Mucosa of descending colon (tissue), 3 donors: Measurements from ENCODE around the gene XKR7. TPM values are rescaled to one million over a fixed set of nuclear protein-coding genes. Genes with fewer than 3 reads are reported as not detected.

Source experiments
- ATAC-seq: fragments of 200-7000 bp; cut with Tn5 transposase; one replicate; pipeline ENCODE4 v1.9.1; 2020; ENCODE audit warnings: mild to moderate bottlenecking, moderate library complexity
- DNase-seq, 3 donors: peaks; one replicate each; pipeline ENCODE4 v3.0.0-alpha.2; 2020
- H3K36me3 ChIP-seq: fragments of 200-600 bp; one replicate; pipeline ENCODE4 v1.8.0; 2021; ENCODE audit warnings: low read depth, mild to moderate bottlenecking
- H3K4me1 ChIP-seq: fragments of 200-600 bp; one replicate; pipeline ENCODE4 v1.8.0; 2021; ENCODE audit warnings: low read depth, mild to moderate bottlenecking
- H3K4me3 ChIP-seq: fragments of 200-600 bp; one replicate; pipeline ENCODE4 v1.8.0; 2021; ENCODE audit warnings: mild to moderate bottlenecking
- H3K9me3 ChIP-seq: fragments of 200-600 bp; one replicate; pipeline ENCODE4 v1.8.0; 2021; ENCODE audit warnings: mild to moderate bottlenecking
- intact Hi-C, 2 donors: fragments of 100-400 bp; cut with DNase I in 1 of 2; cut with micrococcal nuclease in 1 of 2; formaldehyde crosslinking; loops; one replicate each; pipeline versions ENCODE4 v1.11.0 to v1.11.1; 2022; cut with DNase I, micrococcal nuclease
- total RNA-seq, 3 donors: library from RNA; stranded (reverse); fragmentation: NEBNext Ultra II Directional in 2 of 3; extraction: Animal tissue kit (Norgen Biotek cat#: 25700) in 2 of 3; gene quantifications; one replicate each; pipeline versions ENCODE4 v1.2.1 to v1.2.4, GENCODE V29; 2021 to 2023
- TF ChIP-seq, protein P1 (sequence below): fragments of 200-600 bp; IDR thresholded peaks from one replicate; pipeline ENCODE4 v1.8.0; 2022; ENCODE audit warnings: antibody characterized with exemption, mild to moderate bottlenecking
- donor health status: DM: no; HTN: no; CAD: no; lungs with moderate emphysema.
- donor health status: DM: no; HTN: no; CAD: no.
- donor health status: DM: no; HTN: yes; CAD: no.

Gene XKR7
- total RNA-seq, 3 donors from 2014 or later, result 0.09 to 0.13 (median 0.10) TPM

DNA sequence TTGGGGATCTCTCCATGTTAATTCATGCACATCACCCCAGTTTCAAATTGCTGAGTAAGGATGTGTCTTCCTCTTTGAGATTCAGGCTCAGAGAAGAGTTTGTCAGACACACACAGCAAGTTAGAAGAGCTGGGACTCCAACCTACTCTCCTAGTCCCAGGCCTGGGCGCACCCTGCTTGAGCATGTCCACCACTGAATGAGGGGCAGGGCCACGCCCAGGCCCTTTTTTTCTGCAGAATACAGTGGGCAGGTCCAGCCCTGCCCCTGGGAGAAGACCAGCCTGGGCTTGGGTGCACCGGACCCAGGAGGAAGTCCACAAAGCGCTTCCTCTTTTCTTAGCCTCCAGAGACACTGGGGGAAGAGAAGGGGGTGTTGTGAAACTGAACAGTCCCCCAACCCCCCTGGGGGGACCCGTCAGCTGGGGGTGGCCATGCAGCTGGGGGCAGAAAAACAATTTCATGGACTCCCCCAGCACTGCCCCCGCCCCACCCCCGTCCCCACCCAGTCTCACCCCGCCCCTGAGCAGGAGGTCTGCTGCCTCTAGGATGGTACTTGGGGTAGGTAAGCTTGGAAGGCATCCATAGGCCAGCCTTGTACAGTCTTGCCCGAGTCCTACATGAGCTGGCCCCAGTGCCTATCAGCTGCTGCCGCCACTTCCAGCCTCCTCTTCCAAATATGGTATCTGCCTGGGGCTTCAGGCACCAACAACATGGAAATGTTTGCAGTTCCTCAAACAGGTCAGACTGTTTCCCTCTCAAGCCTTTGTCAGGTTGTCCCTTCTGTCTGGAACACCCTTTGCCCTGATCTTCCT lies 72.4 kb downstream of the XKR7 start:
- intact Hi-C loops, result no loop called here
- Histone ChIP-seq H3K36me3 (no peaks in the 10 kb centered on the region), H3K4me3 (no peak overlapping the region), H3K4me1 (no peaks in the 10 kb centered on the region), H3K9me3 (no peaks in the 10 kb centered on the region)
- ATAC-seq, result peak; percentile 87
- TF ChIP-seq, protein P1, sequence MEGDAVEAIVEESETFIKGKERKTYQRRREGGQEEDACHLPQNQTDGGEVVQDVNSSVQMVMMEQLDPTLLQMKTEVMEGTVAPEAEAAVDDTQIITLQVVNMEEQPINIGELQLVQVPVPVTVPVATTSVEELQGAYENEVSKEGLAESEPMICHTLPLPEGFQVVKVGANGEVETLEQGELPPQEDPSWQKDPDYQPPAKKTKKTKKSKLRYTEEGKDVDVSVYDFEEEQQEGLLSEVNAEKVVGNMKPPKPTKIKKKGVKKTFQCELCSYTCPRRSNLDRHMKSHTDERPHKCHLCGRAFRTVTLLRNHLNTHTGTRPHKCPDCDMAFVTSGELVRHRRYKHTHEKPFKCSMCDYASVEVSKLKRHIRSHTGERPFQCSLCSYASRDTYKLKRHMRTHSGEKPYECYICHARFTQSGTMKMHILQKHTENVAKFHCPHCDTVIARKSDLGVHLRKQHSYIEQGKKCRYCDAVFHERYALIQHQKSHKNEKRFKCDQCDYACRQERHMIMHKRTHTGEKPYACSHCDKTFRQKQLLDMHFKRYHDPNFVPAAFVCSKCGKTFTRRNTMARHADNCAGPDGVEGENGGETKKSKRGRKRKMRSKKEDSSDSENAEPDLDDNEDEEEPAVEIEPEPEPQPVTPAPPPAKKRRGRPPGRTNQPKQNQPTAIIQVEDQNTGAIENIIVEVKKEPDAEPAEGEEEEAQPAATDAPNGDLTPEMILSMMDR, result no peak
- DNase-seq, result peak in 2 of 3 donors; percentile 36 to 69

DNA sequence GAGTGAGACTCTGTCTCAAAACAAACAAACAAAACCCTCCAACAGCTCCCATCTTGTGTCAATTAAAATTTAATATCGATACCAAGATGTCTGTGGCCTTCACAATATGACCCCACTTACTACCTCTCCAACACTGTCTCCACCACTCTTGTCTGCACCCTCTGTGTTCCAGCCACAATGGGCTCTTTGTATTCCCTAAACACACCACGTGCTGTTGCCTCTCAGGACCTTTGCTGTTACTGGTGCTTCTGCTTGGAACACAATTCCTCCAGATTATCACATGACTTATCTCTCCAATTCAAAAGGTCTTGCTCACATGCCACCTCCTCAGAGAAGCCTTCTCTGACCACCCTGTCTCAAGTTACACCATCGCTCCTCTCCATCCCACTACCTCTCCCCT lies 78.0 kb downstream of the XKR7 start:
- no peaks in the 10 kb centered on the region for H3K36me3 ChIP-seq
- intact Hi-C loops, result no loop called here
- DNase-seq, result no peak
- no peak overlapping the region for H3K4me3 ChIP-seq
- TF ChIP-seq, protein P1, result no peak
- no peak for ATAC-seq
- no peaks in the 10 kb centered on the region for H3K4me1 ChIP-seq
- no peaks in the 10 kb centered on the region for H3K9me3 ChIP-seq

DNA sequence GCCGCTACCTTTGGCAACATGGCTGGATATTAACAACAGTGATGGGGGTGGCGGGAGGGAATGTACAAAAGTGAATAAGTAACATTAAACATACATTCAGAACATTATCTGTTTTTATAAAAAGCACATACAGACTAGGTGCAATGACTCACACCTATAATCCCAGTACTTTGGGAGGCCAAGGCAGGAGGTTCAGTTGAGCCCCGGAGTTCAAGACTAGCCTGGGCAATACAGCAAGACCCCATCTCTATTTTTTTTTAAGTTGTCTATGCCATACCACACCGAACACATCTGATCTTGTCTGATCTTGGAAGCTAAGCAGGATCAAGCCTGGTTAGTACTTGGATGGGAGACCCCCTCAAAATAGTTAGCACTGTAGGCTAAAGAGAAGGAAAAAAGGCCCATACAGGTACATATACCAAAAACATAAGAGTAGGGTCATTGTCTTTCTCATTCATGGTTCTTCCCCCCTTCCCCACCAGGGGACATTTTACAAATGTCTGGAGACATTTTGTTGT lies 82.4 kb downstream of the XKR7 start:
- no peaks in the 10 kb centered on the region for H3K9me3 ChIP-seq
- DNase-seq, result no peak

DNA sequence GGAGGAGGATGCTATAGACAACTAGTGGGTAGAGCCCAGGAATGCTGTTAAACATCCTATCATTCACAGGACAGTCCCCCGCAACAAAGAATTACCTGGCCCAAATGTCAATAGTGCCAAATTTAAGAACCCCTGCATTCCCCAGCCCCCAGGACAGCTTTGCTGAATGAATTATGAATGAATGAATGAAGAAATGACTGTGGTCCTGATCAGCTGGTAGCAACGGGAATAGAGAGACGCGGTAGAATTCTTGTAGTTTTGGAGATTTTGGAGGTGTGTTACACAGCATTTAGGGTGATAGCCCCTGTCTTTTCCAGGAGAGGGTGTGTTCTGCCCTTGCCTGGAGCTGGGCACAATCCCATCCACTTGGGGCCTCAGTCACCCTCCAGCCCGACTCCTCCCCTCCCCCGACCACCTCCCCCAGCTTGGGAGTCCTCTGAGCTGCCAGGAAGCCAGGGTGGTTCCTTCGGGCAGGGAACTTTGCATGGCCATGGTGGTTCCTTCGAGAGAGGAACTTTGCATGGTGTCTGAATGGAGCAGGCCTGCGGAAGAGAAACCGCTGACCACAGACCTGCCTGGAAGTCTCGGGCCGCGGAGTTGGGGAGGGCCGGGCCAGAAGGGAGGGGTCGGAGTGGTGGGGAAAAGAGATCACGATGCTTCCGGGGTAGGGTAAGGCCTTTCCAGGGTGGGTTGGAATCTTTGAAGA lies 83.1 kb downstream of the XKR7 start:
- TF ChIP-seq, protein P1, result no peak
- Histone ChIP-seq H3K4me1 (no peaks in the 10 kb centered on the region), H3K9me3 (no peaks in the 10 kb centered on the region), H3K36me3 (no peaks in the 10 kb centered on the region), H3K4me3 (no peak overlapping the region)
- DNase-seq, result peak; percentile 26 to 72 (median 49)
- intact Hi-C loops, result no loop called here
- peak; percentile 65 for ATAC-seq

More for the DNA sequence above, 82.4 kb downstream of the XKR7 start:
- TF ChIP-seq, protein P1, result no peak
- intact Hi-C loops, result no loop called here
- no peaks in the 10 kb centered on the region for H3K4me1 ChIP-seq
- H3K36me3 ChIP-seq, result no peaks in the 10 kb centered on the region
- H3K4me3 ChIP-seq, result no peak overlapping the region
- ATAC-seq, result no peak

DNA sequence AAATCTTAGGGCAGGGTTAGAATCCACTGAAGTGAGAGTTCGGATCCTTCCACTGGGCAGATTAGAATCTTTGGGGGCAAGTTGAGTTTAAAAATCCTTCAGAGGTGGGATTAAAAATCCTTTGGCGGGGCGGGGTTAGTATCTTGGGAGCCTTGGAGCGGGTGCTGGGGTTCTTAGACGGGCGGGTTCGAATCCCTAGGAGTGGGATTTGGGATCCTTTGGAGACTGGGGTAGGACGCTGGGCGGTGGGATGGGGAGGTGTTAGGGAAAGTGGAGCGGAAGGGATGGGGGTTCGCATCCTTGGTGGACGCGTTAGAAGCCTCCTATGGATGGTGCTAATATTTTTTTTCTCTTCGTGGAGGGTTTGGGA lies 83.8 kb downstream of the XKR7 start:
- Histone ChIP-seq H3K36me3 (no peaks in the 10 kb centered on the region), H3K4me1 (no peaks in the 10 kb centered on the region), H3K9me3 (no peaks in the 10 kb centered on the region), H3K4me3 (no peak overlapping the region)
- ATAC-seq (no peak), DNase-seq (no peak)
- TF ChIP-seq, protein P1, result no peak
- intact Hi-C loops, result no loop called here
